SK-N-SH (cell line): ENCODE results near the gene PRMT3.

Source experiments
- CTCF ChIP-seq: fragments of 200-600 bp; sonication (generic); IDR thresholded peaks from 2 replicates; pipeline ENCODE4 v1.6.1; 2017; ENCODE audit warnings: antibody characterized with exemption, mild to moderate bottlenecking, moderate library complexity
- FOXM1 ChIP-seq: IDR thresholded peaks from 2 replicates; pipeline ENCODE4 v1.4.0; 2012; ENCODE audit warnings: low read depth, mild to moderate bottlenecking
- NFIC ChIP-seq: IDR thresholded peaks from 2 replicates; pipeline ENCODE4 v1.4.0; 2012; ENCODE audit warnings: borderline replicate concordance
- POLR2AphosphoS5 ChIP-seq: IDR thresholded peaks from 2 replicates; pipeline ENCODE4 v1.6.1; 2012; ENCODE audit warnings: low read depth, low read length
- RCOR1 ChIP-seq: fragments of 150-350 bp; IDR thresholded peaks from 2 replicates; pipeline ENCODE4 v1.6.1; 2017; ENCODE audit warnings: antibody characterized with exemption, low read length
- RXRA ChIP-seq: IDR thresholded peaks from 2 replicates; pipeline ENCODE4 v1.4.0; 2012; ENCODE audit warnings: low read depth, mild to moderate bottlenecking, borderline replicate concordance
- TCF12 ChIP-seq: IDR thresholded peaks from 2 replicates; pipeline ENCODE4 v1.4.0; 2012
- TF ChIP-seq, protein P1 (sequence below): fragments of 150-350 bp; IDR thresholded peaks from 2 replicates; pipeline ENCODE4 v1.6.1; 2017; ENCODE audit warnings: antibody characterized with exemption, low read length, low read depth, borderline replicate concordance

GRCh38 chr11:20355221-20356219, 32.0 kb upstream of the PRMT3 start:
- TF ChIP-seq NFIC = no peak
- TF ChIP-seq POLR2AphosphoS5 = no peak
- no peak for TF ChIP-seq RCOR1
- TF ChIP-seq TCF12 = no peak
- TF ChIP-seq, protein P1, sequence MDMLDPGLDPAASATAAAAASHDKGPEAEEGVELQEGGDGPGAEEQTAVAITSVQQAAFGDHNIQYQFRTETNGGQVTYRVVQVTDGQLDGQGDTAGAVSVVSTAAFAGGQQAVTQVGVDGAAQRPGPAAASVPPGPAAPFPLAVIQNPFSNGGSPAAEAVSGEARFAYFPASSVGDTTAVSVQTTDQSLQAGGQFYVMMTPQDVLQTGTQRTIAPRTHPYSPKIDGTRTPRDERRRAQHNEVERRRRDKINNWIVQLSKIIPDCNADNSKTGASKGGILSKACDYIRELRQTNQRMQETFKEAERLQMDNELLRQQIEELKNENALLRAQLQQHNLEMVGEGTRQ = no peak
- TF ChIP-seq FOXM1 = no peak
- peak; percentile 72 for TF ChIP-seq CTCF
- TF ChIP-seq RXRA = no peak
